K562 (cell line): Measurements from ENCODE around the gene DIPK1B. TPM values are rescaled to one million over a fixed set of nuclear protein-coding genes. Genes with fewer than 3 reads are reported as not detected.

Source experiments
- ARID1B ChIP-seq: fragments of 450-650 bp; IDR thresholded peaks from 2 replicates; pipeline ENCODE4 v1.6.1; 2016; ENCODE audit warnings: antibody characterized with exemption, mild to moderate bottlenecking, inconsistent platforms
- CEBPB ChIP-seq: fragments of 450-650 bp; IDR thresholded peaks from 2 replicates; pipeline ENCODE4 v1.6.1; 2016; ENCODE audit warnings: missing genetic modification characterization, missing compliant biosample characterization
- FOXM1 ChIP-seq, 2 experiments: fragments of 450-650 bp in 1 of 2; sonication (generic) in 1 of 2; formaldehyde crosslinking in 1 of 2; IDR thresholded peaks; 2 replicates each; pipeline versions ENCODE4 v1.6.1 to v1.9.0; 2017 to 2022; ENCODE audit warnings: low read depth in 2 of 2, mild to moderate bottlenecking in 2 of 2, missing genetic modification reagents in 1 of 2, moderate library complexity in 1 of 2
- NFE2 ChIP-seq: IDR thresholded peaks from 2 replicates; pipeline ENCODE4 v1.6.1; 2014; ENCODE audit warnings: antibody characterized with exemption, low read depth
- POLR2B ChIP-seq: fragments of 450-650 bp; IDR thresholded peaks from 2 replicates; pipeline ENCODE4 v1.6.1; 2018; ENCODE audit warnings: low read depth; ENCODE audit not compliant: partially characterized antibody
- TCF7L2 ChIP-seq: fragments of 150-350 bp; IDR thresholded peaks from 2 replicates; pipeline ENCODE4 v1.6.1; 2016; ENCODE audit warnings: low read depth, mild to moderate bottlenecking, low read length, moderate library complexity
- WHSC1 ChIP-seq: IDR thresholded peaks from one replicate; pipeline ENCODE4 v1.6.1; 2012; ENCODE audit warnings: low read length, control low read depth, inconsistent platforms
- ZNF644 ChIP-seq: fragments of 200-800 bp; sonication (Bioruptor generic); IDR thresholded peaks from 2 replicates; pipeline ENCODE4 v1.6.1; 2016; ENCODE audit warnings: low read depth, missing genetic modification characterization, missing compliant biosample characterization
- ZNF717 ChIP-seq: fragments of 250-450 bp; sonication (Bioruptor Pico); IDR thresholded peaks from 2 replicates; pipeline ENCODE4 v1.5.0; 2021
- ZZZ3 ChIP-seq: fragments of 450-650 bp; IDR thresholded peaks from 2 replicates; pipeline ENCODE4 v1.6.1; 2016; ENCODE audit warnings: antibody characterized with exemption, mild to moderate bottlenecking, moderate library complexity
- polyA plus RNA-seq, 8 experiments: library from polyadenylated mRNA; depleted of rRNA in 4 of 8; stranded (reverse) in 5 of 8; unstranded in 3 of 8; fragments of >200 nt; fragmentation: Nextera tagmentation in 2 of 8; fragmentation: Illumina TruSeq in 1 of 8; extraction: Ambion mirVana in 2 of 8; extraction: Trizol in 1 of 8; gene quantifications; 2 replicates each; pipeline versions ENCODE4 v1.2.1 to v1.2.3, GENCODE V29; 2011 to 2014; ENCODE audit warnings: inconsistent platforms in 1 of 8, missing spikeins in 1 of 8
- total RNA-seq, 7 experiments: library from RNA; depleted of rRNA in 6 of 7; stranded (reverse); fragments of >200 nt in 6 of 7; fragmentation: Illumina TruSeq in 2 of 7; extraction: Trizol in 2 of 7; gene quantifications; 2 replicates each; pipeline versions ENCODE4 v1.2.1 to v1.2.3, GENCODE V29; 2011 to 2021; ENCODE audit warnings: low replicate concordance in 1 of 7
- TF ChIP-seq, protein P1 (sequence below): sonication (generic); formaldehyde crosslinking; IDR thresholded peaks from 2 replicates; pipeline ENCODE4 v1.8.0; 2023; ENCODE audit warnings: mild to moderate bottlenecking, missing genetic modification reagents
- TF ChIP-seq, protein P2 (sequence below): fragments of 450-650 bp; IDR thresholded peaks from 2 replicates; pipeline ENCODE4 v1.6.1; 2016; ENCODE audit warnings: borderline replicate concordance
- TF ChIP-seq, protein P3 (sequence below): conservative IDR thresholded peaks from 2 replicates; pipeline ENCODE4 v1.6.1; 2011; ENCODE audit warnings: low read depth, mild to moderate bottlenecking, low read length; ENCODE audit not compliant: control insufficient read depth
- TF ChIP-seq, protein P4 (sequence below): fragments of 250-450 bp; sonication (Bioruptor Pico); IDR thresholded peaks from 2 replicates; pipeline ENCODE4 v1.8.0; 2021; ENCODE audit warnings: borderline replicate concordance, mild to moderate bottlenecking, moderate library complexity; ENCODE audit not compliant: poor library complexity, severe bottlenecking
- TF ChIP-seq, protein P5 (sequence below): fragments of 450-650 bp; IDR thresholded peaks from 2 replicates; pipeline ENCODE4 v1.7.0; 2016; ENCODE audit warnings: borderline replicate concordance
- TF ChIP-seq, protein P6 (sequence below): fragments of 450-650 bp; IDR thresholded peaks from 2 replicates; pipeline ENCODE4 v1.6.1; 2016; ENCODE audit warnings: antibody characterized with exemption

DIPK1B gene
- total and polyA plus RNA-seq, 9 of the 15 experiments (the other 6 are each of a cell fraction or from before 2014, with no cell fraction given), result 0.08 to 22.3 (median 5.9) TPM

DNA sequence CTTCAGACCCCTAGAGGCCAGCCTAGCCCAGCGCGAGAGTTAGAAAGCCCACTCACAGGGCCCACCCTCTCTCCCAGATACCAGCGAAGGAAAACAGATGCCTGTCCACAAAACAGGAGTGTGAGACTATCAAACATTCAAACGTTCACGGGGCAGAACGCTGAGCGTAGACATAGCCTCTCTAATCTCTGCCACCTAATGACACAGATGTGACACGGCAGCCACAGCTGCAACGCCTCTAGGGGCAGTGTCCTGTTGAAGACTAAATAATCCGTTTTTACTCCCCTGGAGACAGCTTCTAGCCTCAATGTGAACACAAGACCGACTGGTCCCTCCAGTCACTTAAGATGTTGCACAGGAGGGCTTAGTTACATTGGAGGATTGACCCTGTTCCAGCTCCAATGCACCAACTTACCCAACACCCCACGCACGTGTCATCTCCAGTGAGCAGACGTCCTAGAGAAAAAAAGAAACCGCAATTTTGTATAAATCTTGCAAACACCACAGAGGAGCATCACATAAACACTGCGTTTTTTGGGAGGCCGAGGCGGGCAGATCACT, 14.3 kb downstream of the DIPK1B start (continued):
- TF ChIP-seq, protein P1, sequence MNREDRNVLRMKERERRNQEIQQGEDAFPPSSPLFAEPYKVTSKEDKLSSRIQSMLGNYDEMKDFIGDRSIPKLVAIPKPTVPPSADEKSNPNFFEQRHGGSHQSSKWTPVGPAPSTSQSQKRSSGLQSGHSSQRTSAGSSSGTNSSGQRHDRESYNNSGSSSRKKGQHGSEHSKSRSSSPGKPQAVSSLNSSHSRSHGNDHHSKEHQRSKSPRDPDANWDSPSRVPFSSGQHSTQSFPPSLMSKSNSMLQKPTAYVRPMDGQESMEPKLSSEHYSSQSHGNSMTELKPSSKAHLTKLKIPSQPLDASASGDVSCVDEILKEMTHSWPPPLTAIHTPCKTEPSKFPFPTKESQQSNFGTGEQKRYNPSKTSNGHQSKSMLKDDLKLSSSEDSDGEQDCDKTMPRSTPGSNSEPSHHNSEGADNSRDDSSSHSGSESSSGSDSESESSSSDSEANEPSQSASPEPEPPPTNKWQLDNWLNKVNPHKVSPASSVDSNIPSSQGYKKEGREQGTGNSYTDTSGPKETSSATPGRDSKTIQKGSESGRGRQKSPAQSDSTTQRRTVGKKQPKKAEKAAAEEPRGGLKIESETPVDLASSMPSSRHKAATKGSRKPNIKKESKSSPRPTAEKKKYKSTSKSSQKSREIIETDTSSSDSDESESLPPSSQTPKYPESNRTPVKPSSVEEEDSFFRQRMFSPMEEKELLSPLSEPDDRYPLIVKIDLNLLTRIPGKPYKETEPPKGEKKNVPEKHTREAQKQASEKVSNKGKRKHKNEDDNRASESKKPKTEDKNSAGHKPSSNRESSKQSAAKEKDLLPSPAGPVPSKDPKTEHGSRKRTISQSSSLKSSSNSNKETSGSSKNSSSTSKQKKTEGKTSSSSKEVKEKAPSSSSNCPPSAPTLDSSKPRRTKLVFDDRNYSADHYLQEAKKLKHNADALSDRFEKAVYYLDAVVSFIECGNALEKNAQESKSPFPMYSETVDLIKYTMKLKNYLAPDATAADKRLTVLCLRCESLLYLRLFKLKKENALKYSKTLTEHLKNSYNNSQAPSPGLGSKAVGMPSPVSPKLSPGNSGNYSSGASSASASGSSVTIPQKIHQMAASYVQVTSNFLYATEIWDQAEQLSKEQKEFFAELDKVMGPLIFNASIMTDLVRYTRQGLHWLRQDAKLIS (CRISPR knock-in tag), result 0 out of 2 replicates have a peak, but pooled peaks have one; percentile 35
- TF ChIP-seq POLR2B (no peak), ZNF717 (CRISPR knock-in tag) (no peak), FOXM1 (IDR thresholded peaks at IDR 0.05; ENCODE audit: low read depth) (no peak), FOXM1 (CRISPR knock-in tag; IDR thresholded peaks at IDR 0.05; ENCODE audit: low read depth) (no peak), CEBPB (tag) (0 out of 2 replicates have a peak, but pooled peaks have one; percentile 12), NFE2 (peak; percentile 37; the same call in 1 of the 2 replicates), ARID1B (0 out of 2 replicates have a peak, but pooled peaks have one; percentile 29), ZZZ3 (no peak), WHSC1 (no peak), ZNF644 (tag) (no peak), TCF7L2 (no peak)
- TF ChIP-seq, protein P2, sequence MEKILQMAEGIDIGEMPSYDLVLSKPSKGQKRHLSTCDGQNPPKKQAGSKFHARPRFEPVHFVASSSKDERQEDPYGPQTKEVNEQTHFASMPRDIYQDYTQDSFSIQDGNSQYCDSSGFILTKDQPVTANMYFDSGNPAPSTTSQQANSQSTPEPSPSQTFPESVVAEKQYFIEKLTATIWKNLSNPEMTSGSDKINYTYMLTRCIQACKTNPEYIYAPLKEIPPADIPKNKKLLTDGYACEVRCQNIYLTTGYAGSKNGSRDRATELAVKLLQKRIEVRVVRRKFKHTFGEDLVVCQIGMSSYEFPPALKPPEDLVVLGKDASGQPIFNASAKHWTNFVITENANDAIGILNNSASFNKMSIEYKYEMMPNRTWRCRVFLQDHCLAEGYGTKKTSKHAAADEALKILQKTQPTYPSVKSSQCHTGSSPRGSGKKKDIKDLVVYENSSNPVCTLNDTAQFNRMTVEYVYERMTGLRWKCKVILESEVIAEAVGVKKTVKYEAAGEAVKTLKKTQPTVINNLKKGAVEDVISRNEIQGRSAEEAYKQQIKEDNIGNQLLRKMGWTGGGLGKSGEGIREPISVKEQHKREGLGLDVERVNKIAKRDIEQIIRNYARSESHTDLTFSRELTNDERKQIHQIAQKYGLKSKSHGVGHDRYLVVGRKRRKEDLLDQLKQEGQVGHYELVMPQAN, result peak; percentile 63; the same call in 1 of the 2 replicates
- TF ChIP-seq, protein P3, sequence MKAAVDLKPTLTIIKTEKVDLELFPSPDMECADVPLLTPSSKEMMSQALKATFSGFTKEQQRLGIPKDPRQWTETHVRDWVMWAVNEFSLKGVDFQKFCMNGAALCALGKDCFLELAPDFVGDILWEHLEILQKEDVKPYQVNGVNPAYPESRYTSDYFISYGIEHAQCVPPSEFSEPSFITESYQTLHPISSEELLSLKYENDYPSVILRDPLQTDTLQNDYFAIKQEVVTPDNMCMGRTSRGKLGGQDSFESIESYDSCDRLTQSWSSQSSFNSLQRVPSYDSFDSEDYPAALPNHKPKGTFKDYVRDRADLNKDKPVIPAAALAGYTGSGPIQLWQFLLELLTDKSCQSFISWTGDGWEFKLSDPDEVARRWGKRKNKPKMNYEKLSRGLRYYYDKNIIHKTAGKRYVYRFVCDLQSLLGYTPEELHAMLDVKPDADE, result peak; percentile 53; the same call in 1 of the 2 replicates
- TF ChIP-seq, protein P4, sequence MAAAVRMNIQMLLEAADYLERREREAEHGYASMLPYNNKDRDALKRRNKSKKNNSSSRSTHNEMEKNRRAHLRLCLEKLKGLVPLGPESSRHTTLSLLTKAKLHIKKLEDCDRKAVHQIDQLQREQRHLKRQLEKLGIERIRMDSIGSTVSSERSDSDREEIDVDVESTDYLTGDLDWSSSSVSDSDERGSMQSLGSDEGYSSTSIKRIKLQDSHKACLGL (CRISPR knock-in tag), result no peak
- TF ChIP-seq, protein P5, sequence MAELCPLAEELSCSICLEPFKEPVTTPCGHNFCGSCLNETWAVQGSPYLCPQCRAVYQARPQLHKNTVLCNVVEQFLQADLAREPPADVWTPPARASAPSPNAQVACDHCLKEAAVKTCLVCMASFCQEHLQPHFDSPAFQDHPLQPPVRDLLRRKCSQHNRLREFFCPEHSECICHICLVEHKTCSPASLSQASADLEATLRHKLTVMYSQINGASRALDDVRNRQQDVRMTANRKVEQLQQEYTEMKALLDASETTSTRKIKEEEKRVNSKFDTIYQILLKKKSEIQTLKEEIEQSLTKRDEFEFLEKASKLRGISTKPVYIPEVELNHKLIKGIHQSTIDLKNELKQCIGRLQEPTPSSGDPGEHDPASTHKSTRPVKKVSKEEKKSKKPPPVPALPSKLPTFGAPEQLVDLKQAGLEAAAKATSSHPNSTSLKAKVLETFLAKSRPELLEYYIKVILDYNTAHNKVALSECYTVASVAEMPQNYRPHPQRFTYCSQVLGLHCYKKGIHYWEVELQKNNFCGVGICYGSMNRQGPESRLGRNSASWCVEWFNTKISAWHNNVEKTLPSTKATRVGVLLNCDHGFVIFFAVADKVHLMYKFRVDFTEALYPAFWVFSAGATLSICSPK, result no peak
- TF ChIP-seq, protein P6, sequence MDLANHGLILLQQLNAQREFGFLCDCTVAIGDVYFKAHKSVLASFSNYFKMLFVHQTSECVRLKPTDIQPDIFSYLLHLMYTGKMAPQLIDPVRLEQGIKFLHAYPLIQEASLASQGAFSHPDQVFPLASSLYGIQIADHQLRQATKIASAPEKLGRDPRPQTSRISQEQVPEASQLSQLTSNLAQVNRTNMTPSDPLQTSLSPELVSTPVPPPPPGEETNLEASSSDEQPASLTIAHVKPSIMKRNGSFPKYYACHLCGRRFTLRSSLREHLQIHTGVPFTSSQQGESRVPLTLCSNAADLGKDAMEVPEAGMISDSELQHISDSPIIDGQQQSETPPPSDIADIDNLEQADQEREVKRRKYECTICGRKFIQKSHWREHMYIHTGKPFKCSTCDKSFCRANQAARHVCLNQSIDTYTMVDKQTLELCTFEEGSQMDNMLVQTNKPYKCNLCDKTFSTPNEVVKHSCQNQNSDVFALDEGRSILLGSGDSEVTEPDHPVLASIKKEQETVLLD, result no peak
